Ovary (tissue), 9 donors: ENCODE data around the gene ARIH2. TPM values are rescaled to one million over a fixed set of nuclear protein-coding genes. Genes with fewer than 3 reads are reported as not detected.
A peak's percentile ranks its signal among the peaks of the same experiment; 100 is the strongest.

Experiments
- DNase-seq, 5 donors: peaks; one replicate each; pipeline ENCODE4 v3.0.0-alpha.2; 2019 to 2020
- H3K27ac ChIP-seq, 2 donors: fragments of 200-600 bp; one replicate each; pipeline versions ENCODE4 v1.5.1 to v1.8.0; 2019 to 2022
- H3K27me3 ChIP-seq: fragments of 200-600 bp; one replicate; pipeline ENCODE4 v1.8.0; 2022
- H3K36me3 ChIP-seq: fragments of 200-600 bp; sonication (generic); one replicate; pipeline ENCODE4 v1.5.1; 2019
- H3K4me1 ChIP-seq: one replicate; pipeline ENCODE4 v1.8.1; 2013; ENCODE audit warnings: mild to moderate bottlenecking, moderate library complexity; ENCODE audit not compliant: insufficient read depth
- H3K4me3 ChIP-seq: fragments of 200-600 bp; sonication (generic); one replicate; pipeline ENCODE4 v1.5.1; 2017
- H3K9me3 ChIP-seq, 2 donors: fragments of 200-600 bp in 1 of 2; sonication (generic) in 1 of 2; one replicate each; pipeline versions ENCODE4 v1.5.1 to v1.8.1; 2013 to 2019; ENCODE audit warnings: mild to moderate bottlenecking in 1 of 2, moderate library complexity in 1 of 2
- CTCF ChIP-seq, 3 donors: fragments of 450-650 bp in 2 of 3; fragments of 200-600 bp in 1 of 3; IDR thresholded peaks; one replicate each; pipeline versions ENCODE4 v1.5.1 to v1.8.0; 2016 to 2022; ENCODE audit warnings: antibody characterized with exemption in 3 of 3, mild to moderate bottlenecking in 1 of 3
- EP300 ChIP-seq: sonication (generic); formaldehyde crosslinking; IDR thresholded peaks from one replicate; pipeline ENCODE4 v1.6.1; 2017; ENCODE audit warnings: antibody characterized with exemption
- POLR2A ChIP-seq: fragments of 450-650 bp; IDR thresholded peaks from one replicate; pipeline ENCODE4 v1.6.1; 2017; ENCODE audit warnings: antibody characterized with exemption, mild to moderate bottlenecking, moderate library complexity
- whole genome bisulfite sequencing, 3 donors: extraction: QIAGEN DNeasy Blood & Tissue Kit in 1 of 3; methylation state at CpG; one replicate each; pipeline versions ENCODE4 v1.1.5 to v1.1.7; 2013 to 2017; 5-methylcytosine and 5-hydroxymethylcytosine counted together
- intact Hi-C, 4 donors: fragments of 100-400 bp; cut with DNase I; formaldehyde crosslinking; loops; one replicate each; pipeline versions ENCODE4 v1.11.0 to v1.15.1; 2022 to 2023
- polyA plus RNA-seq, 2 donors: library from polyadenylated mRNA; stranded (reverse); fragments of 200-250 nt in 1 of 2; fragments of 350-450 nt in 1 of 2; fragmentation: Illumina TruSeq in 1 of 2; extraction: RNeasy Lipid Tissue Mini Kit (QIAGEN cat#74804) in 1 of 2; gene quantifications; one replicate each; pipeline ENCODE4 v1.2.3, GENCODE V29; 2013 to 2014
- total RNA-seq, 7 donors: library from RNA; depleted of rRNA in 2 of 7; stranded (reverse); fragments of >200 nt in 2 of 7; fragmentation: NEBNext Ultra II Directional in 3 of 7; extraction: Animal tissue kit (Norgen Biotek cat#: 25700) in 3 of 7; gene quantifications; one replicate each; pipeline versions ENCODE4 v1.1.0 to v1.2.4, GENCODE V29; 2016 to 2023
- donor health status: DM: no; HTN: no; CAD: no; lungs with moderate emphysema.
- donor health status: DM: no; HTN: no; CAD: no.
- donor health status: Bipolar disorder and iron deficiency.
- donor health status: DM: yes; HTN: yes; CAD: no.
- donor health status: DM: no; HTN: no; CAD: no.
- donor health status: DM: yes; HTN: yes; CAD: no.

The ARIH2 gene
- total and polyA plus RNA-seq, 9 donors, result 39.6 to 95.7 (median 72.0) TPM

GRCh38 chr3:49009396-49009795 is 90.8 kb downstream of the ARIH2 start:
- no peak for TF ChIP-seq CTCF (IDR thresholded peaks at IDR 0.05)
- no peak for TF ChIP-seq EP300
- TF ChIP-seq POLR2A, result no peak
- intact Hi-C loops, result no loop called here
- Histone ChIP-seq H3K27me3 (no peaks in the 10 kb centered on the region), H3K27ac (no peak overlapping the region), H3K4me3 (no peak overlapping the region), H3K36me3 (no peaks in the 10 kb centered on the region), H3K9me3 (no peaks in the 10 kb centered on the region), H3K4me1 (peaks cover 8% of the 10 kb centered on the region)
- DNase-seq, result no peak
- WGBS, 3 donors, result 43 to 54% (median 43%) methylated on average over 3 of the region's 3 CpGs

GRCh38 chr3:49012441-49013017 is 93.9 kb downstream of the ARIH2 start:
- no peaks in the 10 kb centered on the region for H3K36me3 ChIP-seq
- DNase-seq, result peak in 1 of 5 donors; percentile 24
- WGBS, 3 donors, result 41 to 61% (median 44%) methylated on average over 16 to 17 of the region's 17 CpGs
- H3K4me1 ChIP-seq, result peaks cover 5% of the 10 kb centered on the region
- no peak overlapping the region for H3K4me3 ChIP-seq
- no peak overlapping the region for H3K27ac ChIP-seq
- intact Hi-C loops, result no loop called here
- TF ChIP-seq POLR2A (no peak), CTCF (IDR thresholded peaks at IDR 0.05) (no peak), EP300 (no peak)
- H3K9me3 ChIP-seq, result no peaks in the 10 kb centered on the region
- no peaks in the 10 kb centered on the region for H3K27me3 ChIP-seq

- Histone ChIP-seq H3K36me3 (no peaks in the 10 kb centered on the region), H3K9me3 (no peaks in the 10 kb centered on the region), H3K27me3 (no peaks in the 10 kb centered on the region), H3K4me1 (peaks cover 5% of the 10 kb centered on the region), H3K4me3 (no peak overlapping the region), H3K27ac (no peak overlapping the region)
- TF ChIP-seq CTCF (IDR thresholded peaks at IDR 0.05) (no peak), POLR2A (no peak), EP300 (no peak)
- 70 to 74% (median 73%) methylated on average over 19 of the region's 19 CpGs for WGBS, 3 donors
- intact Hi-C loops, result no loop called here
- DNase-seq, result peak in 2 of 5 donors; percentile 19 to 34
These were observed 94.6 kb downstream of the ARIH2 start for GRCh38 chr3:49013113-49013737.

- DNase-seq, result peak in 3 of 5 donors; percentile 31 to 52 (median 43)
- 74 to 77% (median 74%) methylated on average over 23 to 24 of the region's 24 CpGs for WGBS, 3 donors
- H3K4me3 ChIP-seq, result no peak overlapping the region
- peaks cover 5% of the 10 kb centered on the region for H3K4me1 ChIP-seq
- TF ChIP-seq CTCF (IDR thresholded peaks at IDR 0.05), result peak in 1 of 3 donors; percentile 25
- no peak for TF ChIP-seq EP300
- no peak for TF ChIP-seq POLR2A
- no peaks in the 10 kb centered on the region for H3K9me3 ChIP-seq
- no peaks in the 10 kb centered on the region for H3K27me3 ChIP-seq
- intact Hi-C loops, result no loop called here
- H3K27ac ChIP-seq, result no peak overlapping the region
- no peaks in the 10 kb centered on the region for H3K36me3 ChIP-seq
These were observed 95.4 kb downstream of the ARIH2 start for GRCh38 chr3:49013738-49014660.
